ENCODE measurements around the gene PHETA1. TPM values are rescaled to one million over a fixed set of nuclear protein-coding genes. Genes with fewer than 3 reads are reported as not detected.
"Not testable (repeated sequence)": the region's sequence is repeated elsewhere in the genome, so short reads cannot be mapped to it uniquely, and the experiment has no call there.

The PHETA1 gene
- total and polyA plus RNA-seq, 3 donors from 2014 or later: 13.7 to 27.2 (median 16.1) TPM

DNA sequence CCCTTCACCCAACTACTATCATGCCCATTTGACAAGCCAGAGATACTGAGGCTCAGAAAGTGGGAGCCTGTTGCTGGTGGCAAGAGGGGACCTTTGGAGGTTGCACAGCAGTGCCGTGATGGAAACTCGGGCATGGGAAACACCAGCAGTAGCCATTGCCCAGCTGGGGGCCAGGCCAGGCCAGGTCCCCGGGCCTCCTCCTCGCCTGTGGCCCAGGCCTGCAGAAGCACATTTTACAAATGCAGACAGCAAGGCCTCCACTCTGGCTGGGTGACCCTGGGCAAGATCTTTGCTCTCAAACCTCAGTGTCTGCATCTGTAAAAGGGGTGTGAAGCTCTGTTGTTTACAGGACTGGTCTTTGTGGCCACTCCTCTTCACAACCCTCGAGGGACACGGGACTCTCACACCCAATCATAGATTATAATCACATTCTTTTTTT is 32.3 kb upstream of the PHETA1 start:
- 81 to 93% methylated on average over 3 to 6 of the region's 6 CpGs for WGBS, 2 donors
- TF ChIP-seq POLR2A (IDR thresholded peaks at IDR 0.05): no peak
- TF ChIP-seq, protein P1, sequence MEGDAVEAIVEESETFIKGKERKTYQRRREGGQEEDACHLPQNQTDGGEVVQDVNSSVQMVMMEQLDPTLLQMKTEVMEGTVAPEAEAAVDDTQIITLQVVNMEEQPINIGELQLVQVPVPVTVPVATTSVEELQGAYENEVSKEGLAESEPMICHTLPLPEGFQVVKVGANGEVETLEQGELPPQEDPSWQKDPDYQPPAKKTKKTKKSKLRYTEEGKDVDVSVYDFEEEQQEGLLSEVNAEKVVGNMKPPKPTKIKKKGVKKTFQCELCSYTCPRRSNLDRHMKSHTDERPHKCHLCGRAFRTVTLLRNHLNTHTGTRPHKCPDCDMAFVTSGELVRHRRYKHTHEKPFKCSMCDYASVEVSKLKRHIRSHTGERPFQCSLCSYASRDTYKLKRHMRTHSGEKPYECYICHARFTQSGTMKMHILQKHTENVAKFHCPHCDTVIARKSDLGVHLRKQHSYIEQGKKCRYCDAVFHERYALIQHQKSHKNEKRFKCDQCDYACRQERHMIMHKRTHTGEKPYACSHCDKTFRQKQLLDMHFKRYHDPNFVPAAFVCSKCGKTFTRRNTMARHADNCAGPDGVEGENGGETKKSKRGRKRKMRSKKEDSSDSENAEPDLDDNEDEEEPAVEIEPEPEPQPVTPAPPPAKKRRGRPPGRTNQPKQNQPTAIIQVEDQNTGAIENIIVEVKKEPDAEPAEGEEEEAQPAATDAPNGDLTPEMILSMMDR (IDR thresholded peaks at IDR 0.05): no peak
- H3K4me1 ChIP-seq: peaks cover 11% of the 10 kb centered on the region
- no peaks in the 10 kb centered on the region for H3K9me3 ChIP-seq
- DNase-seq: no peak
- intact Hi-C loops (cut with DNase I; ENCODE audit: low total_unique reads): loop anchor here (10.0 kb wide), 1 partner anchor 284 kb away; the partner anchor contains the start of genes ACAD10 and BRAP
- H3K4me3 ChIP-seq: no peak overlapping the region
- H3K27ac ChIP-seq: no peak overlapping the region
- H3K36me3 ChIP-seq (ENCODE audit: low read depth, missing control alignments): no peaks in the 10 kb centered on the region
- H3K27me3 ChIP-seq: no peaks in the 10 kb centered on the region

DNA sequence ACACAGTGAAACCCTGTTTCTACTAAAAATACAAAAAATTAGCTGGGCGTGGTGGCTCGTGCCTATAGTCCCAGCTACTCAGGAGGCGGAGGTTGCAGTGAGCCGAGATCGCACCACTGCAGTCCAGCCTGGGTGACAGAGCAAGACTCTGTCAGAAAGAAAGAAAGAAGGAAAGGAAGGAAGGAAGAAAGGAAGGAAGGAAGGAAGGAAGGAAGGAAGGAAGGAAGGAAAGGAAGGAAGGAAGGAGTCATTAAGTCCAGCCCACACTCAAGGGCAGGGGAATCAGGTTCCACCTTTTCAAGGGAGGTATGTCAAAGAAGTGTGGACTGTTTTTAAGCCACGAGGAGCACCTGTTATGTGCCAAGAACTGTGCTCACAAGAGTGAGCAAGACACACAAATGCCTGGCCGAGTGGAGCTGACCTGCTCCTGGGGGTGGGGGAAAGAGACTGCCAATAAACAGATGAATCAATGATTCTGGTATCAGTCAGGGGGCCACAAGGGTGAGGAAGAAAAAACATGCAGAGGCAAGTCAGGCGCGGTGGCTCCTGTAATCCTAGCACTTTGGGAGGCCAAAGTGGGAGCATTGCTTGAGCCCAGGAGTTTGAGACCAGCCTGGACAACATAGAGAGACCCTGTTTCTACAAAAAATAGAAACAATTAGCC is 31.0 kb upstream of the PHETA1 start:
- not testable (repeated sequence) for DNase-seq; H3K27me3 ChIP-seq; H3K9me3 ChIP-seq; H3K36me3 ChIP-seq (ENCODE audit: low read depth, missing control alignments); H3K4me3 ChIP-seq
- H3K27ac ChIP-seq: peak overlapping the region in 1 of 2 donors; percentile 36
- whole genome bisulfite sequencing, 2 donors: 90% methylated on average over 9 of the region's 9 CpGs
- intact Hi-C loops (cut with DNase I; ENCODE audit: low total_unique reads): loop anchor here (5.0 to 10.0 kb wide), 2 partner anchors 47 to 285 kb away; partner anchors contain the start of genes ACAD10 and BRAP
- H3K4me1 ChIP-seq: peaks cover 10% of the 10 kb centered on the region

DNA sequence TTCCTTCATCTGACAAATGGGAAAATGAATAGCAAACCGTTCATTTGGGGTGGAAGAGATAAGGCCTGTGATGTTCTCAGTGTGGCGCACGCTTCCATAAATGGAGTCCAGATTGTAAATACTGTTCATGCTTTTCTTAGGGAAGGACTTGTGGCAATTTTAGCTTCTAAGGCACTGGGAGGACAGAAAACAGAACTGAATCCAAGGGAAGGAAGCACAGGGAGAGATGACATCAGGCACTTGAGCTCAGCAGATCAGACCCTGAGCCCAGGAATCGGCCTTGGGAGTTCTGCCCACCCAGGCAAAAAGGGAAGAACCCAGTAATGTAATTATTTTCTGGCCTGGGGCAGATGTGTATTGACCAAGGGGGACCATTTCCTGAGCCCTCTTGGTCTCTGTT is 29.6 kb upstream of the PHETA1 start:
- no peak for DNase-seq
- no peaks in the 10 kb centered on the region for H3K9me3 ChIP-seq
- no peaks in the 10 kb centered on the region for H3K36me3 ChIP-seq (ENCODE audit: low read depth, missing control alignments)
- H3K4me3 ChIP-seq: no peak overlapping the region
- H3K27me3 ChIP-seq: no peaks in the 10 kb centered on the region
- intact Hi-C loops (cut with DNase I; ENCODE audit: low total_unique reads): loop anchor here (5.0 kb wide), 1 partner anchor 49 kb away; no protein-coding TSS in a partner anchor
- H3K4me1 ChIP-seq: peaks cover 6% of the 10 kb centered on the region
- 62 to 71% methylated on average over 4 of the region's 4 CpGs for WGBS, 2 donors
- TF ChIP-seq, protein P1 (IDR thresholded peaks at IDR 0.05): no peak
- TF ChIP-seq POLR2A (IDR thresholded peaks at IDR 0.05): no peak
- H3K27ac ChIP-seq: peak overlapping the region in 1 of 2 donors; percentile 36

DNA sequence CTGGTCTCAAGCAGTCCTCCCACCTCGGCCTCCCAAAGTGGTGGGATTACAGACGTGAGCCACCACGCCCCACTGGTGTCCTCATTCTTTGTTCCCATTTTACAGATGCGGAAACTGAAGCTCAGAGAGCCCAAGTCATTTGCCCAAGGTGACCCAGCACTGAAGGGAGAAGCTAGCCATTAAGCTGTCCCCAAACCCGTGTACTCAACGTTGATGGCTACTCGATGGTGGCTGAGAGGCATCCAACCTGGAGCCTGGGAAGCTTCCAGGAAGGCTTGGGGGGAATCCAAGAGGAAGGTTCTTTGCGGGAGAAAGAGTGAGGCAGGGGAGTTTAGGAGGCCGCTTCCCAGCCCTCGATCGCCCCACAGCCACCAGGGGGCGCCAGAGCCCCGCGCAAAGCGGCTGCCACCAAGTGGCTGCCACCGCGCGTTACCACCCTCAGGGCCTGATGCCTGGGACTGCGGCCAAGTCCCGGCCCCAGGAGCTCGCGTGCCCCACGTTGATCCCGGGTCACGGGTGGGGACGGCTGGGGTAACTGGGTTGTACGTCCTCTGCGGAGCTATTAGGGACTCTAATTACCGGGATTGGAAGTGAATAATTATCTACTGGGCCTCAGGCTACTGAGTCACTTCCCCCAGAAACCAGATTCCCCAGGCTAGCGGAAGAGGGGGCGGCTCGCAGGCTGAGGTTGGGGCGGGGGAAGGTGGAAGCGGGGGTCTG is 28.0 kb upstream of the PHETA1 start:
- WGBS, 2 donors: 14 to 20% methylated on average over 12 to 19 of the region's 34 CpGs
- Histone ChIP-seq H3K4me1 (peaks cover 6% of the 10 kb centered on the region), H3K36me3 (ENCODE audit: low read depth, missing control alignments) (no peaks in the 10 kb centered on the region), H3K27ac (peak overlapping the region in 1 of 2 donors; percentile 24), H3K4me3 (peak overlapping the region in 1 of 2 donors; percentile 44), H3K9me3 (no peaks in the 10 kb centered on the region), H3K27me3 (no peaks in the 10 kb centered on the region)
- no peak for TF ChIP-seq POLR2A (IDR thresholded peaks at IDR 0.05)
- TF ChIP-seq, protein P1 (IDR thresholded peaks at IDR 0.05): peak; percentile 97 to 99 (median 98)
- intact Hi-C loops (cut with DNase I; ENCODE audit: low total_unique reads): loop anchor here (5.0 kb wide), 1 partner anchor 50 kb away; no protein-coding TSS in a partner anchor
- peak; percentile 86 for DNase-seq

DNA sequence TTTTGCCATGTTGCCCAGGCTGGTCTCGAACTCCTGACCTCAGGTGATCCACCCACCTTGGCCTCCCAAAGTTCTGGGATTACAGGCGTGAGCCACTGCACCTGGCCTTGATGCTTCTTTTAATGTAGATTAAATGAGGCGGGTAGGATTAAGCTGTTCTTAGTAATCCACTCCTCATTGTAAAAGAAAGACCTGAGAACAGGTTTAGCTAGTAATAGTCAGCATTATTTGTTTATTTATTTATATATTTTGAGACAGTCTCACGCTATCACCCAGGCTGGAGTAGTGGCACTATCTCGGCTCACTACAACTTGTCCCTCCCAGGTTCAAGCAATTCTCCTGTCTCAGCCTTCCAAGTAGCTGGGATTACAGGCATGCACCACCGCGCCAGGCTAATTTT is 27.4 kb upstream of the PHETA1 start:
- not testable (repeated sequence) for H3K4me3 ChIP-seq; H3K36me3 ChIP-seq (ENCODE audit: low read depth, missing control alignments); H3K27me3 ChIP-seq; H3K9me3 ChIP-seq; DNase-seq; H3K4me1 ChIP-seq
- H3K27ac ChIP-seq: peak overlapping the region in 1 of 2 donors; percentile 24
- intact Hi-C loops (cut with DNase I; ENCODE audit: low total_unique reads): loop anchor here (5.0 kb wide), 1 partner anchor 51 kb away; no protein-coding TSS in a partner anchor
- 75 to 89% methylated on average over 7 of the region's 7 CpGs for WGBS, 2 donors

Measured in testis (tissue), 3 donors.